Neuron (in vitro differentiated cells): ENCODE results near the gene IRF5.
A peak's percentile ranks its signal among the peaks of the same experiment; 100 is the strongest.

Source experiments
- H2AFZ ChIP-seq: one replicate; pipeline ENCODE4 v1.6.1; 2013; ENCODE audit warnings: low read depth, mild to moderate bottlenecking, inconsistent platforms, low read length, moderate library complexity
- H3K27me3 ChIP-seq: one replicate; pipeline ENCODE4 v1.6.1; 2013; ENCODE audit warnings: low read length; ENCODE audit not compliant: insufficient read depth
- H3K36me3 ChIP-seq: one replicate; pipeline ENCODE4 v1.6.1; 2013; ENCODE audit warnings: low read length; ENCODE audit not compliant: insufficient read depth
- H3K4me1 ChIP-seq: one replicate; pipeline ENCODE4 v1.6.1; 2013; ENCODE audit warnings: low read length; ENCODE audit not compliant: insufficient read depth
- H3K4me3 ChIP-seq: 2 replicates; pipeline ENCODE4 v1.5.1; 2013; ENCODE audit warnings: mild to moderate bottlenecking, low read length, moderate library complexity
- H3K9me3 ChIP-seq: one replicate; pipeline ENCODE4 v1.6.1; 2013; ENCODE audit warnings: low read length

The IRF5 gene, protein sequence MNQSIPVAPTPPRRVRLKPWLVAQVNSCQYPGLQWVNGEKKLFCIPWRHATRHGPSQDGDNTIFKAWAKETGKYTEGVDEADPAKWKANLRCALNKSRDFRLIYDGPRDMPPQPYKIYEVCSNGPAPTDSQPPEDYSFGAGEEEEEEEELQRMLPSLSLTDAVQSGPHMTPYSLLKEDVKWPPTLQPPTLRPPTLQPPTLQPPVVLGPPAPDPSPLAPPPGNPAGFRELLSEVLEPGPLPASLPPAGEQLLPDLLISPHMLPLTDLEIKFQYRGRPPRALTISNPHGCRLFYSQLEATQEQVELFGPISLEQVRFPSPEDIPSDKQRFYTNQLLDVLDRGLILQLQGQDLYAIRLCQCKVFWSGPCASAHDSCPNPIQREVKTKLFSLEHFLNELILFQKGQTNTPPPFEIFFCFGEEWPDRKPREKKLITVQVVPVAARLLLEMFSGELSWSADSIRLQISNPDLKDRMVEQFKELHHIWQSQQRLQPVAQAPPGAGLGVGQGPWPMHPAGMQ

DNA sequence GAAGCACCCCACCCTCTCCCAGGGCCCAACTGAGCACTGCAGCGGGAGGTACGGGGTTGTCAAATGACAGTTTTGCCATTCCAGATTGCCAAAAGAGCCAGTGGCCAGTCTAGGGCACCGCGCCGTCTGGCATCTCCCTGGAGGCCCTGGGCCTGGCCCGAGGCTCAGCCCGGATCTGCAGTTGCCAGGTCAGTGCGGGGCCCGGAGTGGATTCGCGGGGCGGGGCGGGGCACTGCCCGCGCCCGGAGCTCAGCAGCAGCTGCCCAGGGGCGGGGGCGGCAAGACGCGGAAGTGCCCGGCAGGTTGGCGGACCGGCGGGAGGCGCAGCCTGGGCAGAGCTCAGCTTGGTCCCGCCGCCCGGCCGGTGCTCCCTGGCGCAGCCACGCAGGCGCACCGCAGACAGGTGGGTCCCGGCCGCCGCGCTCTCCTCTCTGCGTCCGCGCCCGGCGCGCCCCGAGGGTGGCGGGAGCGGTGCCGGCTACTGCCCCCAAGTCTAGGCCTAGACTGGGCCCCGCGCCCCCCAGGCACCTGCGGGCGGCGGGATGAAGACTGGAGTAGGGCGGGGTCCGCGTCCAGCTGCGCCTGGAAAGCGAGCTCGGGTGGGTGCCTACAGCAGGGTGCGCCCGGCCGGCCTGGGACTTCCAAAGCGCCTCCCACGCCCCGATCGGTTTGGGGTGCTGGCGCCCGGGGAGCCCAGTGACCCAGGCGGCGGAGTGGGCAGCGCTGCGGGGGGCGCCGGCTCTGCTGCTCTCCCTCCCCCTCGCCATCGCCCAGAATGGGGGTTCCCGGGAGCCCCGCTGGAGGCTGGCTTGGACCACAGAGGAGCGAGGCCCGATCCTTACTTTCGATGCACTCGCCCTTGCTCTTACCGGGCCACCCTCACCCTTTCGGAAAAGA, at the start of gene IRF5:
IRF5 (plus strand) TSS at position 281 of the 897 bp plus-strand sequence. CDS start 4,155 bp downstream, outside the sequence.
- peak within 1 kb of the TSS; percentile 48 for H2AFZ ChIP-seq
- H3K27me3 ChIP-seq, result peaks cover 64% of the 10 kb centered on the region
- H3K9me3 ChIP-seq, result peaks cover 2% of the 10 kb centered on the region
- peak within 1 kb of the TSS; percentile 29 for H3K4me3 ChIP-seq
- H3K36me3 ChIP-seq, result no peaks in the 10 kb centered on the region
- peaks cover 7% of the 10 kb centered on the region for H3K4me1 ChIP-seq

DNA sequence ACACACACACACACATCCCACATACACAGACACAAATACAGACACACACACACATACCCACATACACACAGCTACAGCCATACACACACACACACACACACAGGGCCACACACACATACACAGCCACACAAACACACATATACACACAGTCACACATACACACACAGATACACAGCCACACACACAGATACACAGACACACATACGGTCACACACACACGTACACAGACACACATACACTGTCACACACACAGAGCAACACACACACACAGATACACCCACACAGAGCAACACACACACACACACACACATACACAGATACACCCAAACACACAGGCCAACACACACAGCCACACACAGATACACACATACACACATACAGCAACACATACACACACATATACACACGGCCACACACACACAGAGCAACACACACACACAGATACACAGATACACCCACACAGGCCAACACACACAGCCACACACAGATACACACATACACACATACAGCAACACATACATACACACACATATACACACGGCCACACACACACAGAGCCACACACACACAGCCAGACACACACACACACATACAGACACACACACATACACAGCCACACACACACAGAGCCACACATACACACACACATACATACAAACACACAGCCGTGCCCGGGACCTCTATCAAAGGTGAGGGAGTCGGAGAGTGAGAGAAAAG, 49.5 kb upstream of the IRF5 start:
- H3K4me1 ChIP-seq, result no peaks in the 10 kb centered on the region
- H3K36me3 ChIP-seq, result no peaks in the 10 kb centered on the region
- no peaks in the 10 kb centered on the region for H3K9me3 ChIP-seq
- no peak overlapping the region for H3K4me3 ChIP-seq
- peaks cover 51% of the 10 kb centered on the region for H3K27me3 ChIP-seq
- H2AFZ ChIP-seq, result no peak overlapping the region

DNA sequence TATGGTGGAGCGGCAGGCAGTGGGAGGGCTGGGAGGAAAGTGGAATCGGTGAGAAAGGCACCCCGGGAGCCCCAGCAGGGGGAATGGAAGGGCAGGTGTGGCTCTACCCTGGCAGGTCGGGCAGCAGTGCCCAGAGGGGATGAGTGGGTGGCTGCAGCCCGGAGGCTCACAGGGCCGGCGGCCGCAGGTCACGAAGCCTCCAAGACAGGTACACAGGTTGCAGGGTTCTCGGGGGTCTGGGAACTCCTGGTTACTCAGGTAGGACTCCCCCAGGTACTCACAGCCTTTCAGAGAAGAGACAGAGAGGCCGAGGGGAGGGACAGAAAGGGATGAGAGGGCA, 49.0 kb upstream of the IRF5 start:
- Histone ChIP-seq H3K4me1 (no peaks in the 10 kb centered on the region), H2AFZ (no peak overlapping the region), H3K36me3 (no peaks in the 10 kb centered on the region), H3K27me3 (peaks cover 56% of the 10 kb centered on the region), H3K4me3 (no peak overlapping the region), H3K9me3 (no peaks in the 10 kb centered on the region)

DNA sequence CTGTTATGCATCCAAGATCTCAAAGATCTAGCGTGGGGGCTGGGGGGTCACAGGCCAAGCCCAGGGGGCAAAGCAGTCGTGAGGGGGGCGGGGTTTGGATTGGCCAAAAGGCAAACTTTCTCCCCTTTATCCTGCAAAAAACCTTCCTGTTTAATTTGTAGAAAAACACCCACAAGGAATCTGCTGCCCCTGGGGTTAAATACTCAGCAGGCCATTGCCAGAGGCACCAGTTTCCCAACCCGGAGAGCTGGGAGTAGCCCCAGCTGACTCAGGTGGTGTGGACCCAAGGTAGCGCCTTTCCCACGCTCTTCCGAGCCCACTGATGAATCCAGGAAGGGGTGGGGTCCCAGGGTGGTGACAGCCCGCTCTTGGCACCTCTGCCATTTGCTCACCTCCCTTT, 48.6 kb upstream of the IRF5 start:
- Histone ChIP-seq H3K27me3 (peaks cover 56% of the 10 kb centered on the region), H3K36me3 (no peaks in the 10 kb centered on the region), H3K4me1 (no peaks in the 10 kb centered on the region), H2AFZ (no peak overlapping the region), H3K9me3 (no peaks in the 10 kb centered on the region), H3K4me3 (no peak overlapping the region)

DNA sequence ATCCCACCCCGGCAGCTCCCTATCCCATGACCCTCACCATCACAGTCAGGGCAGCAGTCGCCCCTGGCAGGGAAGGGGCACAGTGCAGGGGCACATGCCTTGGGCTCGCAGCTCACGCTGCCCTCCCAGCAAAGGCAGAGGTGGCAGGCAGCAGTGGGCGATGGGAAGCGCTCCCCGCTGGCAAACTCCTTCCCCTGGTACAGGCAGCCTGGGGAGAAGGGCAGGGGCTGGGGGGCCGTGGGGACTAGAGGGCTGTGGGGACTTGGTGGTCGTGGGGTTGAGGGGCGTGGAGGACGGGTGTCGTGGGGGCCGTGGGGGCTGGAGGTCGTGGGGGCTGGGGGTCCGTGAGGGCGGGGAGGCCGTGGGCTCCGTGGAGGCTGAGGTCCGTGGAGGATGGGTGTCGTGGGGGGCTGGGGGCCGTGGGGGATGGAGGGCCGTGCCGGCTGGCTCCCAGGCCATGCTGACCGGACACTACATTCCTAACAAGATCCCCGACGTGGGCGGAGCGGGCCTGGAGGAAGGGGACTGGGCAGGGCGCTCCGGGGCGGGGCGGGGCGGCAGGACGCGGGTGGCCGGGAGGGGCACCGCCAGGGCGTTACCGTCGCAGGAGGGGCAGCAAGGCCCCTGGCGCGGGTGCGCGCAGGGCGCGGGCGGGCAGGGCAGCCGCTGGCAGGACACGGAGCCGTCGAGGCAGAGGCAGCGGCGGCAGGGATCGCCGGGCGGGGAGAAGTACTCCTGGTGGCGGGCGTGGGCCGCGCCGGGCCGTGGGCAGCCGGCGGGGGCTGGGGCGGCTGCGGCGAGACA, 47.2 kb upstream of the IRF5 start:
- Histone ChIP-seq H3K27me3 (peaks cover 56% of the 10 kb centered on the region), H3K36me3 (no peaks in the 10 kb centered on the region), H3K9me3 (no peaks in the 10 kb centered on the region), H2AFZ (no peak overlapping the region), H3K4me3 (no peak overlapping the region), H3K4me1 (no peaks in the 10 kb centered on the region)

DNA sequence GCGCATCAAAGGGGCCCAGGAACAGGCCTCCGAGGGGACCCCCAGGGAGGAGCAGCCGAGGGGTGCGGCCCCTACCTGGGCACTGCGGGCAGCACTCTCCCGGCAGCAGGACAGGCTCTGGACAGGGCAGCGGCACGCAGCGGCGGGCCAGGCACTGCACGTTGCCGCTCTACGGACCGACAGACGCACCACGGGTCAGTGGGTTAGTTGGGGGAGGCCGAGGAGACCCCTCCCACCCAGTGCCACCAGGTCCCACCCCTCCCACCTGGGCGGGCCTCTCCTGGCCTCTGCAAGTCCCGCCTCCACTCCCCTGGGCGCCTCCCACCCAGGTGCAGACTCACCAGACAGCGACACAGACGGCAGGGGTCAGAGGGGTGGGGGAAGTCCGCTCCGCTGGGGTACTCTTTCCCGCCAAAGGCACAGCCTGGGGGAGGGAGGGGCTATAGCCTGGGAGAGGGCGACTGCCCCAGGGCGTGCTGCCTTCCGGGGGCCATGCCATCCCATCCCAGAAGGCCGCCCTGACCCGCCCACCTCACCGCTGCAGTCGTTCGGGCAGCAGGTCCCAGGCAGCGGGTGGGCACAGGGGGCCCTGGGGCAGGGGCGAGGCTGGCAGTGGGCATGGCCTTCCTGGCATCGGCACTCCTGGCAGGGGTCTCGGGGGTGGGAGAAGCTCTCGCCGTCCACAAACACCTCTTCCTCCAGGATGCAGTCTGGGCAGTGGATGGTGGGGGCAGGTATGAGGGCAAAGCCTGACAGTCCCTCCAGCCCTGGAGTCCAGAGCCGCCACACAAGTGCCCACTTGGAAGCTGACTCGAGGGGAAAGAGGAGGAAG, 46.4 kb upstream of the IRF5 start:
- H2AFZ ChIP-seq, result no peak overlapping the region
- H3K4me1 ChIP-seq, result no peaks in the 10 kb centered on the region
- H3K36me3 ChIP-seq, result no peaks in the 10 kb centered on the region
- H3K27me3 ChIP-seq, result peaks cover 56% of the 10 kb centered on the region
- no peaks in the 10 kb centered on the region for H3K9me3 ChIP-seq
- no peak overlapping the region for H3K4me3 ChIP-seq

DNA sequence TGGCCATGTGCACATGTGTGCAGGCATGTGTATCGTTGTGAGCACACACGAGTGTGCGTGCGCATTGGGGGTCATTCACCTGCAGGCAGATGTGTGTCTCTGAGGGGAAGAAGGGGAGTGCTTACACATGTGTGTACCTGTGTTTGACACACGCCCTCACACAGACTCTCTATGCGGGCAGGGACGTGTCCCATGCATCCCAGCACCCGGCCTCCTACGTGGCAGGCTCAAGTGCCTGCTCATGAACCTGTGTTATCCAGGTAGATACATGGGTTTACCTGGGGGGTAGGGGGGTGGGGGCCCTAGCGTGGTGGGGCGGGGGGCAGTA, 45.8 kb upstream of the IRF5 start:
- Histone ChIP-seq H3K9me3 (no peaks in the 10 kb centered on the region), H2AFZ (no peak overlapping the region), H3K36me3 (no peaks in the 10 kb centered on the region), H3K27me3 (peaks cover 56% of the 10 kb centered on the region), H3K4me1 (no peaks in the 10 kb centered on the region), H3K4me3 (no peak overlapping the region)

DNA sequence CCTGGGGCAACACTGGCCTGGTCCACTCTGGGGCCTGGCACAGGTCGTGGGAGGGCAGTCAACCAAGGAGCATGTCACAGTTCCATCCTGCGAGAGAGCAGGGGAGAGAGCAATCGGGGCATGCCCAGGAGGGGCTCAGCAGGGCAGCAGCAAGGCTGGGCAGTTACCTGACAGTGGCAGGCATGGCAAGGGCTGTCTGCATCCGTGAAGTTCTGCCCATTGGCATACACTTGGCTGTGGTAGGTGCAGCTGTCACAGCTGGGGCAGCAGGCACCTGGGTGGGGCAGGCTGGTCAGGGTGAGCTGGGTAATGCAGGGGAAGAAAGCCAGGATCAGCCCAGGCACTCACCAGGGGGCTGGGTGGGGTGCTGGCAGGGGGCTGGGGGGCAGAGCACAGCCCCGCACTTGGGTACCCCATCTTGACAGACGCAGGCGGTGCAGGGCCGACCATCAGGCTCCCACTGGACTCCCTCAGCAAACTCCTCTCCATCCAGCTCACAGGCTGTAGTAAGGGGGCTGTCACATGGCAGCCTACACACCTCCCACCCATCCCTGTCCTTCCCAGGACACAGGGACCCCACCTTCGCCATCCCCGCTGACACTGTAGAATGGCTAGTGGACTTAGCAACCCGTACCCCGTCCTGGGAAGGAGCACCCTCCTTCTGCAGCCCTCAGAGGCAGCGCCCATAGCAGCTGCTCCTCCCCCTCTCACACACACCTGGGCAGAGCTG, 45.0 kb upstream of the IRF5 start:
- Histone ChIP-seq H2AFZ (no peak overlapping the region), H3K27me3 (peaks cover 56% of the 10 kb centered on the region), H3K9me3 (no peaks in the 10 kb centered on the region), H3K4me3 (no peak overlapping the region), H3K36me3 (no peaks in the 10 kb centered on the region), H3K4me1 (no peaks in the 10 kb centered on the region)

DNA sequence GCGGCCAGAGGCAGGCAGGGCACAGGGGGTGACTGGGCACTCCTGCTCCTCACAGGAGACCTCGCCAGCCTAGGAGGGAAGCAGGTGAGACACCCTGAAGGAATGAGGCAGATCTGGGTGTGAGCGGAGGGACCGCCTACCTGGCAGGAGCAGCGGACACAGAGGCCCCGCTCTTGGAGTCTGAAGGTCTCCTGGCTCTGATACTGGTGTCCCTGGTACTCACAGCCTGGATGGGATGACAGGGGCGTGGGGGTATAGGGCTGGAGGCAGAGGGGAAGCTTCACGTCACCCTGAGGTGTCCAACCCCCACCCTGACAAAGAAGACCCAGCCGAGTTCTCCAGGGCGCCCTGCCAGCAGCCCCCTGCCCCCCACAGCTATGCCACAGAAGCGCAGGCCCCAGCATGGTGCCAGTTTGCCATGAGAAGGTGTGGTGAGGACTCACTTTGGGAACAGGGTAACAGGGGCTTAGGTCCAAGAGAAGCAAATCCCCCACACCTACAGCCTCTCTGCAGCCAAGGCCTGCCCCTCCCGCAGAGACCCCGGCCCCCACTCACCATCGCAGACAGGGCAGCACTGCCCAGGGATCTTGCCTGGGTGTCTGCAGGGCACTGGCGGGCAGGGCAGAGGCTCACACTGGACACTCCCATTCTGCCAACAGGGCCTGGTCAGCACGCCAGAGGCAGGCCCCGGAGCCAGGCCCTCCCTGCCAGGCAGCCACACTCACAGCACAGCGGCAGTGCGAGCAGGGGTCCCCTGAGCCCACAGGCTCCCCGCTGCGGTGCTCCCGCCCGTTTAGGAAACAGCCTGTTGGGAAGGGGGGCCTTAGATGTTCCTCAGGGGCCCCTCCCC, 44.3 kb upstream of the IRF5 start:
- Histone ChIP-seq H3K27me3 (peaks cover 50% of the 10 kb centered on the region), H3K4me3 (no peak overlapping the region), H3K9me3 (no peaks in the 10 kb centered on the region), H2AFZ (no peak overlapping the region), H3K36me3 (no peaks in the 10 kb centered on the region), H3K4me1 (no peaks in the 10 kb centered on the region)

DNA sequence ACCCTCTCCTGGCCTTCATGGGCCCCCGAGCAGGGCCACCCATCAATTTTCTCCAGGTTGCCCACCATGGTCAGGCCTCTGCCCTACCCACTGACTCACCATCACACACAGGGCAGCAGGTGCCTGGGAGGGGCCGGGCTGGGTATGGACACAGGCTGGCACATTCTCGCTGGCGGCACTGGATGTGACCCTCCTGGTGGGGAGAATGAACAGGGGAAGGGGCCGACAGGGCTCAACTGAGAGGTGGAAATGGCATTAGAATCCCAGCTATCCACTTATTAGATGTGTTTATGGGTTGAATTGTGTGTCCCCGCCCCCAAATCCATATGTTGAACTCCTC, 43.7 kb upstream of the IRF5 start:
- Histone ChIP-seq H3K9me3 (no peaks in the 10 kb centered on the region), H3K36me3 (no peaks in the 10 kb centered on the region), H3K27me3 (peaks cover 44% of the 10 kb centered on the region), H3K4me1 (no peaks in the 10 kb centered on the region), H3K4me3 (no peak overlapping the region), H2AFZ (no peak overlapping the region)

DNA sequence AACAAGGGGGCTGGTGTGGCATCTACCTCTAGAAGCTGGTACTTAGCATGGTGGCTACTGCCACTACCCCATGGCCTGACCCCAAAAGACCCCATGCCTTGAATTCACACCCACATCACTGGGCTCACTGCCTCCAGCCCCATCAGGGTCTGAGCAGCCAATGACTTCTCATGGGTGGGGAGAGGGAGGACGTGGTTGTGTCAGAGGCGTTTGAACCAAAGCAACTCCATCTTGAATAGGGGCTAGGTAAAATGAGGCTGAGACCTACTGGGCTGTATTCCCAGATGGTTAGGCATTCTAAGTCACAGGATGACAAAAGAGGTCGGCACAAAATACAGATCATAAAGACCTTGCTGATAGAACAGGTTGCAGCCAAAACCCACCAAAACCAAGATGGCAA, 42.4 kb upstream of the IRF5 start:
- H3K36me3 ChIP-seq, result no peaks in the 10 kb centered on the region
- H3K4me3 ChIP-seq, result no peak overlapping the region
- H2AFZ ChIP-seq, result no peak overlapping the region
- H3K9me3 ChIP-seq, result no peaks in the 10 kb centered on the region
- H3K4me1 ChIP-seq, result no peaks in the 10 kb centered on the region
- peaks cover 33% of the 10 kb centered on the region for H3K27me3 ChIP-seq
